Stimulated activated CD8-positive, alpha-beta memory T cell treated with anti-CD3 and anti-CD28 coated beads, Interleukin-12 subunit alpha, Interleukin-12 subunit beta, amount 100 ng/mL, for 24 hours (primary cell): ENCODE data around the gene GLCCI1.

ENCODE experiments used
- DNase-seq: peaks from one replicate; pipeline ENCODE4 v3.0.0-alpha.2; 2020; ENCODE audit errors: extremely low read depth

Gene GLCCI1

DNA sequence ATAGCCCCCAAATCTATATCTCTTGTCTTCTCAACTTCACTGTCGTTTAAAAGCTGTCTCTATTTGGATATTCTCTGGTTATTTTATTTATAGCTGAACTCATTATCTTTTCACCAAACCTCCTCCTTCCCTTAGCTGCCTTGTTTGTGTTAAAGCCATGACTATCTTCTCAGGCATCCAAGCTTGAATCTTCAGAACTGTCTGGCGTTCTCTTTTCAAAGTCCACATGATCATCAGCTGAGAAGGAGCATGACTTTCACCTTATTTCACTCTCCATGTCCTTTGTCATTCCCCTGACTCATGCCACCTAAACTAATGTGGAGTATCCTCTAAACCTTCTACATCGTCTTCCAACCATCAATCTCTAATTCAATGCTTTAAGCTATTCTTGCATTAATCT is 5.7 kb upstream of the GLCCI1 start:
- no peak for DNase-seq

DNA sequence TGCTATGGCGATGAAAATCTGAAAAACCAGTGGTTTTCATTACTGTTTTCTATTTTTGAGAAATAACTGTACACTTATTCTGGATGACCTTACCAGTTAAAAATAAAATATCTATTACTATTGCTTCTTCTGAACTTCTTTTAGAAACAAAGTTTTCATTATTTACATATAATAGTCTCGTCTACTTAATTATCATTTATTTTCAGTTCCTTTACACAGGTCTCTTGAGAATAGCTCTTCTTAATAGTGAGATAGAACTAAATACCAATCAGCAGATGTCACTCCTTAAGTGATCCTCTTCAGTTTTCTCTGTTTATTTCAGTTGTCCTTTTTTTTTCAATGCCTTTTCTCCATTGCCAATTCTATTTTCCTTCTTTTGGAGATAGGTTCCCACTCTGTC is 4.3 kb upstream of the GLCCI1 start:
- no peak for DNase-seq

DNA sequence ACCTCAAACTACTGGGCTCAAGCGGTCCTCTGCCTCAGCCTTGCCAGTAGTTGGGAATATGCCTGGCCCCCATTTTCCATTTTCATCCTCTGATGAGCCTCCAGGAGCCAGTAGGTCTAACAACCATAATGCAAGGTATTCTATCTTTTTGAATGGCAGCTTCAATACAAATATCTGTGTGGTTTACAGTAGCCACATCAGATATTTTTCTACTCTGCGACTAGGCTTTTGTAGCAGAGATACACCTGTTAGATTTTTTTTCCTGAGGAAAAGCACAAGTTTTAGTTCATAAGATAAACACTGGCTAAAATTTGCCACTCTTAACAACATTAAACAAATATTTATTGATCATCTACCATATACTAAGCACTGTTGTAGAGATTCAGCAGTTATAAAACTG is 3.9 kb upstream of the GLCCI1 start:
- DNase-seq: no peak

DNA sequence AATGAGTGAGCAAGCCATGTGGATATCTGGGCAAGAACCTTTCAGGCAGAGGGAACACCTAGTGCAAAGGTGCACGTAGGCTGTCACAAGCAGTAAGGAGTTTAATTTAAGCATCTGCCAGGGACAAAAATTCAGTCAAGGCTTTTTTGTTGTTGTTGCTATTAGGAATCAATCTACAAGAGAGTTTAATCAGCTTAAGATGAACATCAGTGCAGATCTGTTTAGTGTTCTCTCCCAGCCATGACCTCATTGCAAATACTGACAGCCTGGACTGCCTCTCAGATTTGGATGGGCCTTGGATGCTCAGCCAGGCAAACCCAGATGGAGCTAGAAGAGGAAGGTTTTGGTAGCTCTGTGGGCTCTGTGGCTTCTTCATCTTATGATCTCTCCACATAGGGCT is 3.3 kb upstream of the GLCCI1 start:
- no peak for DNase-seq

DNA sequence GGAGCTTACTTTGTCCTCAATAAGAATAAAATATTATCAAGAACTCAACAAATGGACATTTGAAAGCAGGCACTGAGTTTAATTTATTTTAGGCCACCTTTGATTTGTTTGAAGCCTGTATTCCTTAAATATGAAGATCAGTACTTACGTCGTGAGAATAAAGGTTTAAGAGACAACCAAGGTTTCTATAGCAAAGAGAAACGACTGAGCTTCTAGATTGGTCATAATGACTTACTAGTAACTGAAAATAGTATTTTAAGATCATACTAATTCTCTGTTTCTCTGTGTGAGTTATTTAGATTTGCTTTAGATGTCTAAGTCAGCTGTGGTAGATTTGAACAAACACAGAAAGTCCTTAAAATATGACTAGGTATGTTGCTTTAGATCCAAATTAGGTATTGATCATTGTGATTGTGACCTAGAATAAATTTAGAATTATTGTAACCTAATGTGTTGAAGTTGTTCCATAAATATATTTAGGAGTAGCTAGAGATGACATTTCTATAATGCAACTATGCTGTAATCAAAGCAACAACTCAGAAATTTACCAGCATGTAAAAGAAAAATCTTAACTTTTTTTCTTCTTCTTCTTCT is 2.4 kb upstream of the GLCCI1 start:
- no peak for DNase-seq

DNA sequence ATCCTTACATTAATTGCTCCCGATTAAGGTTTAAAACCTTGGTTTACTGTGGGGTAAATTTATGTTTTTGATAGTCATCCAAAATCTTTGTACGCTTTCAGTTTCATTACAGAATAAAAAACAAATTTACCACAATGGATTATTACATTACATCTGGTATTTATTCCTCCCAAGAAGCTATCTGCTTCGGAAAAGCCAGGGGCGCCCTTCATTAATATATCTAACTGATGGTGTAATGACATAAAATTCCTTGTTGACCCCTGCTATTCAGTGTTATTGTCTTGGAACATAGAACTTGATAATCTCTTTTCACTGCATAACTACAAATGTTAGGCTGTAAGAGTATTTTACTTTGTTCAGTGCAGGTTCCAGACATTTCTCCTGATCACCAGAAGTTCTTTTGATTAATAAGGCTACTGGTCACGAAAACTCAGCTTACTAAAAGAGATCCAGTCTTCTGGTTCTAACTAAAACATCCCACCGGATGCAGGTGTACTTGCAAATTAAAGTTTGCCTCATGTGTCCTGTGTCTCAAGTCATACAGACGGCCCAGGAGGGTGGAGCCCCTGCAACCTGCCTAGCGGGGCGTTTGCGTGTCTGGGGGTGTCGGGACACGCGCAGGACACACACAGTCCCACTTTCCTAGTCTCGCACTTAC is 581 bp upstream of the GLCCI1 start:
- DNase-seq: no peak

DNA sequence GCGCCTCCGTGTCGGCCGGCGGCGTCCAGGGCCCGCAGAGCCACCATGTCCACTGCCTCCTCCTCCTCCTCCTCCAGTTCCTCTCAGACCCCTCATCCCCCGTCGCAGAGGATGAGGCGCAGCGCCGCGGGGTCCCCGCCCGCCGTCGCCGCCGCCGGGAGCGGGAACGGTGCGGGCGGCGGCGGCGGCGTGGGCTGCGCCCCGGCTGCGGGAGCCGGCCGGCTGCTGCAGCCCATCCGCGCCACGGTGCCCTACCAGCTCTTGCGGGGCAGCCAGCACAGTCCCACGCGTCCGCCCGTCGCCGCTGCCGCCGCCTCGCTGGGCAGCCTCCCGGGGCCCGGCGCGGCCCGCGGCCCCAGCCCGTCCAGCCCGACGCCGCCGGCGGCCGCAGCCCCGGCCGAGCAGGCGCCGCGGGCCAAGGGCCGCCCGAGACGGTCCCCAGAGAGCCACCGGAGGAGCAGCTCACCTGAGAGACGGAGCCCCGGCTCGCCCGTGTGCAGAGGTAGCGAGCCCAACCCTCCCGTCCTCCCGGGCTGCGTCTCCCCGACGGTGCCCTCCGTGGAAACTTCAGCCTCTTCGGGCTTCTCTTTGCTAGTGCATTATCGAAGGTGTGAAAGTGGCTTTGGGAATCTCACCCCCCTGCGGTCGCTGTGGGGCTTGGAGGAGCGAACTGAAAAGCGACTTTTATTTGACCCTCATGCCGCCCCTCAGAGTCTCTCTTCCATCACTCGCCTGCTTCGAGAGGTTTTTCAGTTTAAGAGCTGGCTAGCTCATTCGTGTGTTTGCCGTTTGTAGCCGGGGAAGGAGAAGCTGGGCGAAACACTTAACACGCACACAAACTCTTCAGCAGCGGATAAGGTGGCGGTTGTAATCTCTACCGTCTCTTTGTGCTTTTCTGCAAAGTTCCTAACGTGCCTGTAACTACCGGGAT is 975 bp downstream of the GLCCI1 start:
- DNase-seq: no peak

DNA sequence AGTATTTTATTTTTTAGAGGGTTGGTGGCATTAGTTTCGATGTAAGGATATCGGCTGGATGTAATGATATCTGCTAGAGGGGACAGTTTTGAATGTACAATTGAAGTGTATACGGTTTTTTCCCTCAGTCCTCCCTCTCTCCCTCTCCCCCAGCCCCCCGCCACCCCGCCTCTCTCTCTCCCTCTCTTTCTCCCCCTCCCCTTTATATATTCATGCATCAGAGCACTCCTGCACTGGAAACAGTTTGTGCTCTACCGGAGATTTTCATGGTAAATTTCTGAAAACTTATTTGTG is 1.6 kb downstream of the GLCCI1 start:
- no peak for DNase-seq

DNA sequence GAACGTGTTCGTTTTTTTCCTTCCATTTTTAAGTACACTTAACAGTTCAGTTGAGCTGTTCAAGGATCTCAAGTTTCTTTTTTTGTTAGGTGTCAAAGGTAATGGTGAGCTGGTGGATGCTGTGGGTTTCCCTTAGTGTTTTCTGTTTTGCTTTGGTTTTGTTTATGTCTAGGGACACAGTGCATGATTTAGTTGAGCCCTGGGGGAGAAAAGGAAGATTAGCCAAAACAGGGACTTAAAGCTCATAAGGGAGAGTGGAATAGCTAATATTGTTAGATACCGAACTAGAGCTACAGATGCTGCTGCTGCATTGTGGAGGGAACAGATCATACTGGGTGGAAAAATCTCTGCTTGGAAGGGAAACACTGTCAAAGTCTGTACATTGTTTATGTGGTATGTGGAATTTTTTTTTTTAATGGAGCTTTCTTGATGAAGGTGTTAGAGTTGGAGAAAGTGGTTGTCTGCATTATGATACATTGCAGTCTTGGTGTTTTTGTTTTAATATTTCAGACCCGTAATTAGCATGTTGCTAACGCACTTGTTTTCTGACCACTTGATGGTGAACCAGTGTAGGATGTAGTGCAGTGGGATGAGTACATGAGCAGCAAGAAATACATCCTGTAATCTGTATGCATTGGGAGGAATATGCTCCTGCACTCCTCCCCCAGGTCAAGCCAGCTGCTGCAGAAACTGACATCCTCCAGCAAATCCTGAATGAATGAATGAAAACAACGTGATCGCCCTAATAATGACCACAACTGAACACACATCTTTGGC is 2.1 kb downstream of the GLCCI1 start:
- DNase-seq: no peak

DNA sequence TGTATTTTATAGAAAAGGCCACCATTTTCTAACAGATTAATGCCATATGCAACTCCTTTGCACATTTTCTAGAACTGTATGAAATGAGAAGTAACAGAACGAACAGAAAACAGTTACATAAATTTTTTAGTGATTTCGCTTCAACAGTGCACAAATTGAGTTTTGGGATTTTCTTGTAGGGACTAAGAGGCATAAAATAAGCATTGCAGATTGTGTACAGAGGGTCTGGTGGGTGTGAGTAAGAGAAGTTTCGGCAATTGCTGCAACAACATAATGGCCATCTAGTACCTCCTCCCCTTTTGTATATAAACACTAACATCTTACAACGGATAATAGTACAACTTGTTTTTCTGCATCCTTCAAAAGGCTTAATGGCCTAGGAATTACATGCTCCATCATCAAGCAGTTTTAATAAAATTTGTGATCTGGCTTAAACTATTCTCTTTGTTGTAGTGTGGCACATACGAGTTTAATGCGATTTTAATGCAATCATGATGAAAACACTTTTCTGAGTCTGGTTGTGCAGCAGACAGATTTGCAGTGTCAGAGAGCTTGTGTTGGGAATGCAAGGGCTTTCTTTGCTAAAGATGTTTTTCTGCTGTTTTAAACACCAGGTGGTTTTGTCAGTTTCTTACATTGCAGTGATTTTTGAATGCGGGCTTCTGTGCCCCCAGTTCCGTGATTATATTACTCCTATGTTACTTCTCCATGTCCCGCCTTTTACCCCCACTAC is 2.9 kb downstream of the GLCCI1 start:
- no peak for DNase-seq

DNA sequence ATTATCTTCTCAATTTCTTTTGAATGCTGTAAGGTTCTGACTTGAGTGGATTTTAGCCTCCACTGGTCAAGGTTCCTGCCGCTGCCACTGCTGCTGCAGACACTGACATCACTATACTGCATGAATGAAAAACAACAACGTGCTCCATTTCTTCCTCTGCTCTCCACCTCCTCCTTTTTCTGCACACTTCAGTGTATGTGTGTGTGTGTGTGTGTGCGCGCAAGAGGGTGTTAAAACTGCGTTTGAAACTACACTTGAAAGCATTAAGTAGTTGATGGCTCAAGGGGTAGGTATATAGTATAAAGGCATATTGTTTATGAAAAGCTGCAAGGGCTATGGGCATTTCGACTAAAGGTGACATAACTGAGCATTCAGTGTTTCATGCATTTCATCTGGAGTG is 3.5 kb downstream of the GLCCI1 start:
- DNase-seq: no peak

DNA sequence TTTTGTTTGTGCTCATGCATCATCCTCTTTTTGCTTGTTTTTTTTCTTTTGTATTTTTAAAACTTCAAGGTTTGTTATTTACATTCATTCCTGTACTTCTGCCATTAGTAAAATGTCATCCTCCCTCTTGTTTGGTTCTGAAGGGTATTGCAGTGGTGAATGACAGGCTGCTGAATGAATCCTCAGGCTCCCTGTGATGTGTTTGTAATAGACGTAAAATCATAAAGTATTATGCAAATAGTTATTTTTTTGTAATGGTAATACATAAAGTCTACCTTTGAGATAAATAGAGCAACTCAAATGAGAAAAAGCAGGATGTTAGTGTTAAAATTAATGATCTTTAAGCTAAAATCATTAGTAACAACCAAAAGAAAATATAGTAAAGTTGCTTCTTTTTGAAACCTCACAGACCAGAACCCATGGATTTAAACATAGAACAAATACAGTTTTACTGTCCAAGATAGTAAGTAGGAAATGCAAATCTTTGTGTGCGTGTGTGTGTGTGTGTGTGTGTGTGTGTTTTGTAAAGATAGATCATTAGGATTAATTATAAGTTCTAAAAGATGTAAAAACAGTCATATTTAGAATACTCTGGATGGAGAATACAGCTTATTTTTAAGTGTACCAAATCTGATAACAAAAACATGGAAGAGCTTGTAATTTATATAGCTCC is 4.5 kb downstream of the GLCCI1 start:
- DNase-seq: no peak

DNA sequence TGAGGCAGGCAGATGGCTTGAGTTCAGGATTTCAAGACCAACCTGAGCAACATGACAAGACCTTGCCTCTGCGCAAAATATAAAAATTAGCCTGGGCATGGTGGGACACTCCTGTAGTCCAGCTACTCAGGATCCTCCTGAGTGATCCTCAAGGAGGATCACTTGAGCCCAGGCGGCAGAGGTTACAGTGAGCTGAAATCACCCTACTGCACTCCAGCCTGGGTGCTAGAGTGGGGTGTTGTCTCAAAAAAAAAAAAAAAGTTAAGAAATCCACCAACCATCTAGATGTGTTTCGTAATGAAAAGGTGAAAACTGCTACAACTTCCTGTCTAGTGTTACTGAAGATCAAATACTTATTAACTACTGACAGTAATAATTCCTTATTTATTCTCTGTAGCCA is 8.1 kb downstream of the GLCCI1 start:
- no peak for DNase-seq

DNA sequence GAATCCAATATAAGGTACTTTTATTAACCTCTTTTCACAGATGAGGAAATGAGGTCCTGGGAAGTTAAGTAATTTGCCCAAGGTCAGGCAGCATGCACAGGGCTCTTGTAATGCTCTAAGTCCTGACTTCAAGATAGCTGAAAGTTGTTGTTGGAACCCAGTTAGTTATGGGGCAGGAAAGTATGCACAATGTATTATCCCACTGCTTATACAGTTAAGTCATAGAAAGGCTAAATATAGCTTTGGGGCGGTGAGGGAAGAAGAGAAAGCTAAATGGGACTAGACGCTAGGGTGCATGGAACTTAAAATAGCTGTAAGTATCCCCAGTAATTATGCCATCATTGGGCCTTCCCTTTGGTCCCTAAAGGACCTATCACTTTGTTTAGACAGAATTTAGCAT is 9.2 kb downstream of the GLCCI1 start:
- no peak for DNase-seq

DNA sequence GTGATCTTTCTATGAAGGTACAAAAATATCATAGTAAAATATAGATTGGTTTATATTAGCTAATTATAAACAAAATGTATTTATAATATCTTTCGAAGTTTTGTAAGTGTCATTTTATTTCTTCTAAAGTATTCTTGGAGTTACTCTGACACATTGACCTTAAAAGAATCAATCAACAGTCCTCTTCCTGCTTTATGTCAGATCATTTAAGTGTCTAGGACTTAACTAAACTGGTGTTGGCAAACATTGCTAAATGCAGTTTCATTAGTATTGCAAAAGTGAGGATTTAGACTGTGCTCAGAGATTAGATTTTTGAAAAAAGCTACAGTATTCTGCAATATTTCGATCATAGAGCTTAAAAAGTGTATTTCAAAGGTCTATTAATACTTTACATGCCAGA is 10.3 kb downstream of the GLCCI1 start:
- DNase-seq: no peak

DNA sequence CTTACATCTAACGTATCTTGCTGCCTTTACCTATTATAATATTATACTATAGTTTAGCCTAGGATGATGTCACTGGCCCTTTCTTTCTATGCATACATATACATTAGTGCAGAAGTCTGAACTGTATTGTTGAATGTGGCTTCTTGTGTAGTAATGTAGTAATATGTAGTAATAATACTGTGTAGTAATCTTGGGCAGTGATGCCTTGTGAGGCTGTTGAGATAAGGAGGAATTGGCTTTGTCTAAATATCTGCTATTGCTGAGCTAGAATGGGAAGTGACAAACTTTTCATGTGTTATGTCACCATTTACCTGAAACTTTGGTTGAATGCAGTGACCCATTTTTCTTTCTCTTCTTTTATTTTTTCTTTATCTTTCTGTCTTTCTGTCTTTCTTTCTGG is 11.0 kb downstream of the GLCCI1 start:
- no peak for DNase-seq

DNA sequence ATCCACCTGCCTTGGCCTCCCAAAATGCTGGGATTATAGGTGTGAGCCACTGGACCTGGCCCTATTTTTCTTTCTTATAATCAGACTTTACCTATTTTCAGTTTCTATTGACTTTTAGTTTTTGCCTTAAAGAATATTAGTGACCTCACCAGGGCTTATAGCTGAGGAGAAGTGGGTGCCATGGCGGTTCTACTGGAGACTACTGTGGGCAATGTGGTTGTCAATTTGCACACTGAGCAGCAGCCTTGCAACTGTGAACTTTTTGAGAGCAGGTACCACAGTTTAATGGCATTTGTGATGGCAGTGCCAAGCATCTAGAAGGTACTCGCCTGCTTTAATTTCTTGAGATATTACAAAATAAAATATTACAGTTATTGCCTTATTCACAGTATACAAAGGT is 11.5 kb downstream of the GLCCI1 start:
- no peak for DNase-seq

DNA sequence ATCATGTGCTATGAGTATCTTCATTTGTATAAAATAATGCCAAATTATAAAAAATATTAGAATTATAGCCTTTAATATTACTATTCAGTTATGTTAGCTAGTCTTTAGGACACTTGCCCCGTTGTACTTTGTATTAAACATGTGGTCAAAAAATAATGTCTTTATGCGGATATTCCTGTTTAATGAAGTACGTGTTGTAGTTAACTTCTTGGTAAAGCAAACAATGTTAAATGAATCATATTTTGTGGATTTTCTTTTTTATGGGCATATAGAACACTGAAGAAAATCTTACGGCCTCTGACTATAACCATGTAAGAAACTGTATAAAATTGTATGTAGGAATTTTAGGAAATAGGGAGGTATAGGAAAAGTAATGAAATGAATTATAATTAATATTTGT is 14.3 kb downstream of the GLCCI1 start:
- no peak for DNase-seq

DNA sequence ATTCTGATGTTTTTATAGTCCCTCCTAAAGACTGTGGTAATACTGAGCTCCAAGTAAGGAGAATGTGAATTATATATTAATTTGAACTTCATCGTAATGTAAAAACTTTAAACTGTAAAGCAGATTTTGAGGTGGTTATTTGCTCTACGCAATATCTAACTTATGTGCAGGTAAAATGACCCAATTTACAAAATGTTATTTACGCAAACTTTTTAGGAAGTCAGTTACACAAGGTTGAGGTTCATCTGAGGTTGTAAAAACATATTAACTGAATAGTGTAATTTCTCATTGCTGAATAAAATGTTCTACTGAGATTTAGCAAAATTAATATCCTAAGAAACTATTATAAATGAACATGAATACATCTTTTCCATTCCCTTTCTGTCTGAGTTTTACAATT is 15.8 kb downstream of the GLCCI1 start:
- no peak for DNase-seq

DNA sequence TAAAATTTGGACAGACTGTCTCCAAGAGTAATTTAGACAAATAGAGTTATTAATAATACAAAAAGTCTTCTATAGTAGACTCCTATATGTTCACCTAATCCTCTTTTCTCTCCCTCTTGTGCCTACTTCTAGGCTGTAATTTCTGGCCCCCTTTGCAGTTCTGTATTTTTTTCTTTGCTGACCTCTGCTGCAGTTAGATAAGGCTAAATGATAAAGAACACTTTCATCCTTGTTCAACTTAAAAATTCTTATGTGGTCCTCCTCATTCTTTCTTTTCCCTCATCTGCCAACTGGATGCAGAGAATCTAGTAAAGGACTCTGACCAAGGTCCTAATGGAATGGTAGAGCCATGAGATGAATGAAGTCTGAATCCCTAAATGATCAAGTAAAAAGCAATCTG is 20.1 kb downstream of the GLCCI1 start:
- no peak for DNase-seq

DNA sequence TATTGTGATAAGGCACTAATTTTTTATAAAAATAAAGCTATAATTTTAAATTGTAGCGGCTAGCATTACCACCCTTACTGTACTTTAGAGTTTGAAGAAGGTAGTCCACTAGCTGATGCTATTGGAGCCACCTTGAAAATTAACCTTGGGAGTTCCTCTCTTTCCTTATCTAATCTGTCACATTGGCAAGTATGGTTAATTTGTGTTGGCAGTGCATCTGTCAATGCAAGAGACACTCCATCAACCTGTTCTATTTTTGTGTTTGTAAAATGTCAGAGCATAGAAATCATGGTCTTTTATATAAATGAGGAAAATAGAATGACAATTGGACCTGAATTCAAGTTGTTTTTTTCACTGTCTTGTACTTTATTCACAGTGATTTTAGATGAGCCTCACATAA is 20.5 kb downstream of the GLCCI1 start:
- DNase-seq: no peak
